Measurements from ENCODE around the gene CPEB4.
A peak's percentile ranks its signal among the peaks of the same experiment; 100 is the strongest.

CPEB4 gene

DNA sequence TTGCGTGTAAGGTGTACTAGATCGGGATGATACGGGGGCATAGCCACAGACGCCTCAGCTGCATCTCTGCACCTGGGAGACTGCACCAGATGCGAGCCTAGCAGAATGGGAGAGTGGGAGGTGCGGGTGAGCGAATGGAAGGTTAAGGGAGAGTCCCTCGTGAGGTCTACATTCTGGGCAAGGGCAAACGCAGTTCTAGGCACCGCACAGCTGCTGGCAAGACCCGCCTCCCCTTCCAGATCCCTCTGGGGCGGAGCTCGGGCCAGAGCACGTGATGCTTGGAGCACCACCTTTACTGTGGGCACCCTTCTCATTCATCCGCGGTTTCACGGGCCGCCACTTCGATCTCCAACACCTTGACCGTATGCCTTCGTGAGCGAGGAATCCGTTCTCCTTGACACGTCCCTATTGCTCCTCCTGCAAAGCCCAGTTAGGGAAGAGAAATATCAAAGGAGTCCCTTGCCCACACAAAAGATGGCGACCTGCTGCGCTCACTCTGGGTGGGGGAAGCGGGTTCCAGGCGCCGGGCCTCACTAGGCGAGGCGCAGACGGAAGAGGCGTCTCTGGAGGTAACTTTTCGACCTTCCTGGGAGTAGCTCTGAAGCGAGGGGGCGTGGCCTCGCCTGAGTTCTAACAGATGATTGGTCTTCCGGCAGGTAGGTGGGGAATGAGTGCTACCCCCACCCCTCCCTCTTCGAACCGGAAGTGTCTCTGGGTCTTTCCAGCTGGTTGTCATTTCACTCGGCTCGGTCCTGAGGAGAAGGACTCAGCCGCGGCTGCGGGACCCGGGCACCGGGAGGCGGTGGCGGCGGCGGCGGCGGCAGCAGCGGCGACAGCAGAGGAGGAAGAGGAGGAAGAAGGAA, at the start of gene CPEB4:
Gene CPEB4 (plus strand): TSS at position 740 of the 863 bp plus-strand sequence. CDS start 1,385 bp downstream, outside the sequence.
- DNase-seq (ENCODE audit: low read depth) = peak; percentile 79

- no peak for DNase-seq (ENCODE audit: low read depth)
These were observed 48.9 kb upstream of the CPEB4 start for GRCh38 chr5:173839117-173839713.

- DNase-seq (ENCODE audit: low read depth) = no peak
These were observed 47.8 kb upstream of the CPEB4 start for GRCh38 chr5:173840111-173840983.

- DNase-seq (ENCODE audit: low read depth) = no peak
These were observed 46.4 kb upstream of the CPEB4 start for GRCh38 chr5:173841710-173842109.

- no peak for DNase-seq (ENCODE audit: low read depth)
These were observed 44.4 kb upstream of the CPEB4 start for GRCh38 chr5:173843794-173844193.

GRCh38 chr5:173845321-173845720, 42.8 kb upstream of the CPEB4 start:
- DNase-seq (ENCODE audit: low read depth) = no peak

DNA sequence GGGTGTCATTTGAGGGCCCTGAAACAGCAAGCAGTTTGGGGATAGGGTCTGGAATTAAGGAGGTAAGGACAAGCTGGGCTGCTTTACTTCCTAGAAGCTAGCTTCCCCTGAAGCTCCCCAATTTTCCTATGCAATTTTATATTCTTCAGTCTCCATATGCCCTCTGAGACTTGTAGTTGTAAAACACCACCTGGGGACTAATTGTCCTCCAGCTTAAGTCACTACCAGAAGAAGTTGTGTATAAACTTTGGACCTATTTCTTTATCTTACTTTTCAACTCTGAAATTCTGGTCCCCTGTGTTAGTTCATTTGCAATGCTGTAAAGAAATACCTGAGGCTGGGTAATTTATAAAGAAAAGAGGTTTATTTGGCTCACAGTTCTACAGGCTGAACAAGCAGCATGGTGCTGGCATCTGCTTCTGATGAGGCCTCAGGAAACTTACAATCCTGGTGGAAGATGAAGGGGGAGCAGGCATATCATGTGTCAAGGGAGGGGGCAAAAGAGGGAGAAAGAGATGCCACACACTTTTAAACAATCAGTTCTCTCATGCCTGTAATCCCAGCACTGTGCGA, 41.1 kb upstream of the CPEB4 start:
- DNase-seq (ENCODE audit: low read depth) = no peak

DNA sequence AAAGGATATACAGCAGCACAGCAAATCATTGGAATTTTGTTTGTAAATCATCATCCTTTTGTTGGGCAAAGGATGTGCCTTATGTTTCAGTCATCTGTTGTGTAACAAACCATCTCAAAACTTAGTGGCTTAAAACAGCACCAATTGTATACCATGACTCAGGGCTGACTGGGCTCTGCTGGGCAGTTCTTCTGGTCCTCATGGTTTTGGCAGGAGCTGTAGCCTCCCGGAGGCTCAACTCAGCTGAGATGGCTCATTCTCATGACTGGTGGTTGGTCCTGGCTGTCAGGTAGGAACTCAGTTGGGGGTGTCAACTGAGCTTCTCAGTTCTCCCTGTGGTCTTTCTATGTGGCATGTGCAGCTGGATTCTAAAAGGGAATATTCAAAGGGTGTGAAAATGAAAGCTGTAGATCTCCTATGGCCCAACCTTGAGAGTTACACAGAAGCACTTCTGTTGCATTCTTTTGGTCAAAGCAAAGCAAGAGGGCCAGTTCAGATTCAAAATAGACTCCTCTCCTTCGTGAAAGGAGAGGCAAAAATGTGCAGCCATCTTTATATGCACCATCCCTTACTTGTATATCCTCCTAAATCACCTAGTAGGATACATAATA, 39.1 kb upstream of the CPEB4 start:
- no peak for DNase-seq (ENCODE audit: low read depth)

DNA sequence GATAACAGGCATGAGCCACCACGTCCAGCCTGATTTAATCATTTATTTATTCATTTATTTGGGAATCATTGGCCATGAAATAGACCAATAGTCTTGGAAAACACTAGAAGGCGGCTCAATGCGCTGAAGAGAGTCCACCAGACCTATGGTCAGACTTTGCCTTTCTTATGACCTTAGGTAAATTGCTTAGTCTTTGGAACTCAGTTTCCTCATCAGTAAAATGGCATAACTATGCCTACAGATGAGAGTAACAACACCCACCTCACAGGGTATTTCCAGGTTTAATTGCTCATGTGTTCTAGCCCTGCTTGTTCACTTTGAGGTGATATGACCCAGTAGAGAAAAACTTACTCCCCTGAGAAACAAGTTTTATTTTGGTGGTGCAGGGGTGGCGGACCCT, 38.2 kb upstream of the CPEB4 start:
- no peak for DNase-seq (ENCODE audit: low read depth)

GRCh38 chr5:173850659-173851058, 37.5 kb upstream of the CPEB4 start:
- no peak for DNase-seq (ENCODE audit: low read depth)

DNA sequence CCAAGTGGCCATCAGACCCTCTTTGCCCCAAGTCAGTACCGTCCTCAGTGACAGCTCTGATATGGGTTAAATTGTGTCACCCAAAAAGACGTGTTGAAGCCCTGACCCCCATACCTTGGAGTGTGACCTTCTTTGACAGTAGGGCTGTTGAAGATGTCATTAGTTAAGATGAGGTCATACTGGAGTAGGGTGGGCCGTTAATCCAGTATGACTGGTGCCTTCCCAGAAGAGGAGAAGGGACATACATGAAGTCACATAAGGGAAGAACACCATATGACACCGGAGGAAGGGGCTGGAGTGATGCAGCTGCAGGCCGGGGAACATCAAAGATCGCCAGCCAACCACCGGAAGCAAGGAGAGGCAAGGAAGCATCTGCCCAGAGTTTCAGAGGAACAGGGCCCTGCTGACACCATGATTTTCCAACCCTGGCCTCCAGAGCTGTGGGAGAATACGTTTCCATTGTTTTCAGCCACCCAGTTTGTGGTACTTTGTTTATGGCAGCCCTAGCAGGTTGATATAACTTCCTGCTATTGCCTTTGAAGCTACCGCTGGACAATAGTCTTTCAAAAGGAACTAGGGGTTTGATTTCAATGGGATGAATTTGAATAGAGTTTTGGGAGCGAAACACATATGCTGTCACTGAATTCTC, 36.4 kb upstream of the CPEB4 start:
- no peak for DNase-seq (ENCODE audit: low read depth)

- DNase-seq (ENCODE audit: low read depth) = no peak
These were observed 35.3 kb upstream of the CPEB4 start for GRCh38 chr5:173852790-173853359.

DNA sequence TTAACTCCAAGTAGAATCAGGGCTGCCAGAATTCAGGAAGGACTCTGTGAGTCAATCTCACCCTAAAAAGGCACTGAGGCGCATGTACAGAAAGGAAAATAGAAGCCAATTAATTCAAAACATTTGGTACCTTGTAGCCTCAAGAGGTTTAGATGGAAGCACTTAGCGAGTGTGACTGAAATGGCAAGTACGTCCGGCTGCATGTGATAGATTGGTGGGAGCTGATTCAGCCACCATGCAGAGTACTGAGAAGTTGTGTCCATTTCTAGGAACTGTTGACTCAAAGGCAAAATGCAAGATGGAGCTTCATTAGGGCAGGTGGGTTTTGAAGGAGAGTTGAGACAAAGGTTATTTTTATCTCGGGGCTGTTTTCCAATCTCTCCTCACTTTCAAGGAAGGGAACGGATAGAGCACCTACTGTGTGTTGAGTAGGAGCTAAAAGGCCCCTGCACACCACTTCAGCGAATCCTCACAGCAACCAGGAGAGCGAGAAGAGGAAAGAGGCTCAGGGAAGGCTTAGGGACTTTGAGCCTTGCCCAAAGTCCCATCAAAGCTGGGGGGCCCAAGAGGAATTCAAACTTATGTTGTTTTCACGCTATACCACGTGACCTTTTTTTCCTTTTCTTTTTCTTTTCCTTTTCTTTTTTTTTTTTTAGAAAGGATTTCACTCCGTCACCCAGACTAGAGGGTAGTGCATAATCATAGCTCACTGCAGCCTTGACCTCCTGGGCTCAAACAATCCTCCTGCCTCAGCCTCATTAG, 34.6 kb upstream of the CPEB4 start:
- no peak for DNase-seq (ENCODE audit: low read depth)

DNA sequence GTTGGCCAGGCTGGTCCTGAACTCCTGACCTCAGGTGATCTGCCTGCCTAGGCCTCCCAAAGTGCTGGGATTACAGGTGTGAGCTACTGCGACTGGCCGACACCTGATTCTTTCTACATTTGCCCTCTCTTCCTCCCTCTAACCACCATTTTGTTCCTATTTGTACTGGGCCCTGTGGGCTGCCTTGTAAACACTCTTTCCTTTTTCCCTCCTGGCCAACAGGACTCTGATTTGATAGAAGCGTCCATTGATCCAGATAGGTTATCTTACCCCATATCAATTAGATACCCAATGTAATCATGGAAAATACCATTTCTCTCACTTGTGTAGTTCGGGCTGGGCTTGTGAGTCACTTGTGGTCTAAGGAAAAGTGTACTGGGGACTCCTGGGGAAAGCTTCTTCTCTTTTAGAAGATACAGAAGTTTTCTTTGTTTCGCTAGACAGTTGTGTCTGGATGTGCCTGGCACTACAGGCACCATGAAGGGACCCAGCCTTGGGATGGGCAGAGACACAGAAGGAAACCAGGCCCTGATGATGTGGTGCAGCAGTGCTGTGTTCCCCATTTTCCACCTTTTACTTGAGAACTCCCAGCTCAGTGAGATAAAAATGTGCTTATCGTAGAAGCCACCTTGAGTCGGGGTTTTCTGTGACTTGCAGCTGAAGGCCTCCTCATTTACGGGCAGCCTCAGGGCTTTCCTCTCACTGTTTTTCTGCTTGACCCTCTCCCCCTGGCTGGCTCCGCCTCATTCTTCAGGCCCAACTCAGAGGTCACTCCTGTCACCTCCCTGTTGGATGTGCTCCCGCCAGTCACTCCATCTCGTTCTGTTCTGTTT, 32.8 kb upstream of the CPEB4 start:
- no peak for DNase-seq (ENCODE audit: low read depth)

GRCh38 chr5:173855995-173856656, 32.0 kb upstream of the CPEB4 start:
- no peak for DNase-seq (ENCODE audit: low read depth)

GRCh38 chr5:173857234-173857633, 30.9 kb upstream of the CPEB4 start:
- DNase-seq (ENCODE audit: low read depth) = no peak

DNA sequence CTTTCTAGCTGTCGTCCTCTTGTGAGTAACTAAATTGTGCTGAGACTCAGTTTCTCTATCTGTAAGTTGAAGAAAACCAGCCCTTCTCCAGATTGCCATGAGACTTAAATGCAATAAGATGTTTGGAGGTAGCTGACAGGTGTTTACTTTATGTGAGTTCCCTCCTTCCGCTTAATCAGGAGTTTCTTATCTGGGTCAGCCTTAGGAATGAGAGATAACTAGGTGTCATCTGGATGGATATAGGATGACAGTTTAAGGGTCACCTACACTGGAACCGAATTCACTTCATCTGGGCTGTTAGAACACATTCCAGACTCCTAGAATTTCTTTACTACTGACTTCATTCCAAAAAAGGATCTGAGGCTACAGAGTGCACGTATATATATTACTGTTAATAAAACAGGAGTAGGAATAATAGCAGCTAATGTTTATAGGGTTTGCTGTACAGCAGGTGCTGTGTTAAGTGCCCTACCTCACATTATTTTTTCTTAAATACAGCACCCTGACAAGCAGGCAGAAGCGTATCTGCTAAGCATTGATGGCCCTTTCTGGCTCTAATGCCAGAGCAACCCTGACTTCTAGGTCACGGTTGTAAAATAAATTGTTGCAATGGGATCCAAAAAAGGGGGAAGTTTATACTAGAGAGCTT, 30.0 kb upstream of the CPEB4 start:
- no peak for DNase-seq (ENCODE audit: low read depth)
